CD4-positive, alpha-beta T cell (primary cell): Measurements from ENCODE around the gene NACC2. TPM values are rescaled to one million over a fixed set of nuclear protein-coding genes. Genes with fewer than 3 reads are reported as not detected.

Source experiments
- ATAC-seq: fragments of 200-7000 bp; cut with Tn5 transposase; one replicate; pipeline ENCODE4 v1.10.0; 2022; ENCODE audit warnings: mild to moderate bottlenecking; ENCODE audit not compliant: poor library complexity
- CTCF ChIA-PET: fragments of 350-600 bp; sonication (Branson Sonifier 250); formaldehyde crosslinking; loops from one replicate; lab custom pipeline; 2021; ENCODE audit warnings: antibody characterized with exemption, inconsistent platforms; lab: Charles Lee
- POLR2A ChIA-PET: fragments of 350-600 bp; sonication (Branson Sonifier 250); formaldehyde crosslinking; loops from one replicate; lab custom pipeline; 2021; ENCODE audit warnings: antibody characterized with exemption, inconsistent platforms; lab: Charles Lee
- DNase-seq, 14 experiments: peaks; one replicate each; pipeline ENCODE4 v3.0.0-alpha.2; 2013 to 2020; ENCODE audit warnings: mixed read lengths in 2 of 14
- H3K27ac ChIP-seq, 2 donors: one replicate each; pipeline versions ENCODE4 v1.5.1 to v1.7.0; 2013; ENCODE audit warnings: low read length in 2 of 2, low read depth in 1 of 2, mild to moderate bottlenecking in 1 of 2
- H3K27me3 ChIP-seq, 2 experiments: 1 replicate in 1 of 2; 2 replicates in 1 of 2; pipeline versions ENCODE4 v1.6.1 to v1.7.0; 2013; ENCODE audit warnings: low read length in 2 of 2, control low read depth in 1 of 2, mild to moderate bottlenecking in 1 of 2, moderate library complexity in 1 of 2; ENCODE audit not compliant: insufficient read depth in 2 of 2, control insufficient read depth in 1 of 2
- H3K36me3 ChIP-seq: one replicate; pipeline ENCODE4 v1.6.1; 2013; ENCODE audit warnings: low read length, control low read depth; ENCODE audit not compliant: insufficient read depth
- H3K4me1 ChIP-seq: one replicate; pipeline ENCODE4 v1.6.1; 2013; ENCODE audit warnings: low read length, control low read depth; ENCODE audit not compliant: insufficient read depth
- H3K4me3 ChIP-seq: one replicate; pipeline ENCODE4 v1.5.1; 2013; ENCODE audit warnings: mild to moderate bottlenecking, low read length, moderate library complexity
- H3K9me3 ChIP-seq, 2 experiments: 1 replicate in 1 of 2; 2 replicates in 1 of 2; pipeline versions ENCODE4 v1.6.1 to v1.7.0; 2013; ENCODE audit warnings: low read length in 2 of 2, mild to moderate bottlenecking in 2 of 2, control low read depth in 1 of 2, moderate library complexity in 1 of 2; ENCODE audit not compliant: control insufficient read depth in 1 of 2, insufficient read depth in 1 of 2
- H3K27ac Mint-ChIP-seq: one replicate; pipeline ENCODE4 v1.8.0; 2020; ENCODE audit warnings: mixed read lengths
- H3K27me3 Mint-ChIP-seq: one replicate; pipeline ENCODE4 v1.8.0; 2021; ENCODE audit warnings: mixed read lengths
- H3K36me3 Mint-ChIP-seq: one replicate; pipeline ENCODE4 v1.8.0; 2021; ENCODE audit warnings: low read depth, mixed read lengths
- H3K4me1 Mint-ChIP-seq: one replicate; pipeline ENCODE4 v1.8.0; 2021; ENCODE audit warnings: low read depth, mixed read lengths
- H3K4me3 Mint-ChIP-seq: one replicate; pipeline ENCODE4 v1.8.0; 2020; ENCODE audit warnings: mild to moderate bottlenecking, mixed read lengths
- H3K9me3 Mint-ChIP-seq: one replicate; pipeline ENCODE4 v1.8.0; 2020; ENCODE audit warnings: mixed read lengths
- intact Hi-C, 2 experiments: fragments of 100-400 bp; cut with DNase I in 1 of 2; cut with micrococcal nuclease in 1 of 2; formaldehyde crosslinking; loops; one replicate each; pipeline versions ENCODE4 v1.15.1 to v1.9.0; 2023 to 2025; cut with DNase I, micrococcal nuclease
- total RNA-seq, 174 experiments: library from RNA in 2 of 174; stranded (reverse) in 2 of 174; gene quantifications; one replicate each; pipeline ENCODE4 v1.2.3 and lab custom pipeline; 2021 to 2026
- TF ChIP-seq, protein P1 (sequence below): fragments of 200-600 bp; IDR thresholded peaks from one replicate; pipeline ENCODE4 v1.8.0; 2022; ENCODE audit warnings: antibody characterized with exemption, mild to moderate bottlenecking

NACC2 gene
- total RNA-seq, 2 experiments from 2014 or later: 2.1 to 2.7 TPM

DNA sequence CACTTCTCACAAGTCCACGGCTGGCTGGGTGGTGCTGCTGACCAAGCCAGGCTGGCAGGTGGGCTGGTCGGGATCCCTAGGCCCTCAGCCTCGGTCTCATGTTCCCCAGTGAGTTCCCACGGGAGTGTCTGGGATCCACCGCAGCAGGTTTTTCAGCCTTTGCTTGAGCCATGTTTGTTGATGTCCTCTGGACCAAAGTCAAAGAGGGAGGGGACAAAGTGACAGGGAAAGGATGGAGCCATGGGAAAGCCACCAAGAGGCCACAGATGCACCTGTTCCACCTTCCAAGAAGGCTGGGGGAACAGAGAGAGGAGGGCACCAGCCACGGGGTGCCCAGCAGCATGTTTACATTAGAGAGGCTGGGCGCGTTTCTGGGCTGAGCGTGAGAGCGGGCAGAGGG lies 131.2 kb downstream of the NACC2 start:
- no peak overlapping the region for H3K27ac Mint-ChIP-seq

DNA sequence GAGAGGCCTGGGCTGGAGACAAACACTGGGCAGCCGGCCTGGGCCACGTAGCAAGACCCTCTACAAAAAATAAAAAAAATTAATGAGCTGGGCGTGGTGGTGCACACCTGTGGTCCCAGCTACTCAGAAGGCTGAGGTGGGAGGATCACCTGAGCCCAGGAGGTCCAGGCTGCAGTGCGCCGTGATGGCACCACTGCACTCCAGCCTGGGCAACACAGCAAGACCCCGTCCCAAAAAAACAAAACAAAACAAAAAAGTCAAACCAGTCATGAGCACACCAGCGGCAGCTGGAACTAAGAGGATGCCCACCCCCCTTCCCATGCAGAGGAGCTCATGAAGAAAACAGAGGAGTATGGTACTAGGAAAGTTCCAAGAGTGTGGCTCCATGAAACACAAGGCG lies 131.8 kb downstream of the NACC2 start:
- Mint-ChIP-seq H3K4me1 (peaks cover 35% of the 10 kb centered on the region), H3K9me3 (no peaks in the 10 kb centered on the region), H3K36me3 (no peaks in the 10 kb centered on the region), H3K27me3 (peaks cover 4% of the 10 kb centered on the region), H3K27ac (no peak overlapping the region), H3K4me3 (no peak overlapping the region)
- H3K27ac ChIP-seq: no peak overlapping the region
- H3K27me3 ChIP-seq: peaks cover 0 to 2% of the 10 kb centered on the region in 2 experiments
- DNase-seq: no peak
- TF ChIP-seq, protein P1, sequence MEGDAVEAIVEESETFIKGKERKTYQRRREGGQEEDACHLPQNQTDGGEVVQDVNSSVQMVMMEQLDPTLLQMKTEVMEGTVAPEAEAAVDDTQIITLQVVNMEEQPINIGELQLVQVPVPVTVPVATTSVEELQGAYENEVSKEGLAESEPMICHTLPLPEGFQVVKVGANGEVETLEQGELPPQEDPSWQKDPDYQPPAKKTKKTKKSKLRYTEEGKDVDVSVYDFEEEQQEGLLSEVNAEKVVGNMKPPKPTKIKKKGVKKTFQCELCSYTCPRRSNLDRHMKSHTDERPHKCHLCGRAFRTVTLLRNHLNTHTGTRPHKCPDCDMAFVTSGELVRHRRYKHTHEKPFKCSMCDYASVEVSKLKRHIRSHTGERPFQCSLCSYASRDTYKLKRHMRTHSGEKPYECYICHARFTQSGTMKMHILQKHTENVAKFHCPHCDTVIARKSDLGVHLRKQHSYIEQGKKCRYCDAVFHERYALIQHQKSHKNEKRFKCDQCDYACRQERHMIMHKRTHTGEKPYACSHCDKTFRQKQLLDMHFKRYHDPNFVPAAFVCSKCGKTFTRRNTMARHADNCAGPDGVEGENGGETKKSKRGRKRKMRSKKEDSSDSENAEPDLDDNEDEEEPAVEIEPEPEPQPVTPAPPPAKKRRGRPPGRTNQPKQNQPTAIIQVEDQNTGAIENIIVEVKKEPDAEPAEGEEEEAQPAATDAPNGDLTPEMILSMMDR: no peak
- no peak for ATAC-seq
- ChIA-PET POLR2A (no interaction called here), CTCF (no interaction called here)
- H3K36me3 ChIP-seq: no peaks in the 10 kb centered on the region
- H3K4me1 ChIP-seq: peaks cover 46% of the 10 kb centered on the region
- no peaks in the 10 kb centered on the region for H3K9me3 ChIP-seq
- H3K4me3 ChIP-seq: no peak overlapping the region
- intact Hi-C loops: loop anchor here (5.0 to 10.0 kb wide), 6 partner anchors 56 to 1651 kb away; partner anchors contain the start of genes QSOX2 (in 2 of the 2), CAMSAP1 (in 1 of the 2), EHMT1 (in 1 of the 2) and MRPS2 (in 1 of the 2)

More for the DNA sequence above, 131.2 kb downstream of the NACC2 start:
- intact Hi-C loops: loop anchor here (5.0 to 10.0 kb wide), 6 partner anchors 57 to 1651 kb away; partner anchors contain the start of genes QSOX2 (in 2 of the 2), CAMSAP1 (in 1 of the 2), EHMT1 (in 1 of the 2) and MRPS2 (in 1 of the 2)
- Mint-ChIP-seq H3K36me3 (no peaks in the 10 kb centered on the region), H3K27me3 (peaks cover 4% of the 10 kb centered on the region), H3K4me3 (peak overlapping the region; percentile 54), H3K9me3 (no peaks in the 10 kb centered on the region), H3K4me1 (peaks cover 35% of the 10 kb centered on the region)
- DNase-seq (no peak), ATAC-seq (no peak)
- TF ChIP-seq, protein P1: no peak
- H3K36me3 ChIP-seq: no peaks in the 10 kb centered on the region
- H3K27me3 ChIP-seq: peaks cover 0 to 2% of the 10 kb centered on the region in 2 experiments
- ChIA-PET CTCF (no interaction called here), POLR2A (no interaction called here)
- H3K4me3 ChIP-seq: no peak overlapping the region
- H3K27ac ChIP-seq: no peak overlapping the region
- H3K9me3 ChIP-seq: no peaks in the 10 kb centered on the region
- H3K4me1 ChIP-seq: peaks cover 43% of the 10 kb centered on the region

DNA sequence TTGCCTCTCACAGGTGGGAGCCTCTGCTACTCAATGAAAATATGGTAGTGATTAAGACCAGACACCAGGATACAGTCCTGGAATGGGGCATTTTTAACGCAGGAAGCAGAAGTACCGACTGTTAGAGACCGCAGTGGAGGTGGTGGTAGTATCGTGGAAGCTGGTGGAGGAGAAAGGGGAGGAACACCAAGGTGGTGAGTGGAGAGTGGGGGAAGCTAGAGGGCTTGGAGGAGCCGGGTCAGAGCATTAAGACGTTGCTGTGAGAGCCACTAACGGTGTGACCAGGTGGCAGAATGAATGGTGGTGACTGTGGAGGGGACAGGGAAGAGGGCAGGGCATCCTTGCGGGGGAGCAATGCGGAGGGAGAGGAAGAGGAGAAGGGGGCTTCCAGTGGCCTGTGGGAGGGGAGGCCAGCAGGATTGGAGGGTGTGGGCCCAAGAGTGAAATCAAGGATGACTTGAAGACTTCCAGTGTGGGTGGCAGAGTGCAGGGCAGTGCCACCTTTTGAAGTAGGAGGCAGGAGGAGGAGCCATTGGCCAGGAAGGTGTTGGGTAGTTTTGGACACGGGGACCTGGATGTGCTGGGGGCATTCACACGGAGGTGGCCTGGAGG lies 132.3 kb downstream of the NACC2 start:
- intact Hi-C loops: loop anchor here (5.0 to 10.0 kb wide), 6 partner anchors 56 to 1652 kb away; partner anchors contain the start of genes QSOX2 (in 2 of the 2), CAMSAP1 (in 1 of the 2), EHMT1 (in 1 of the 2) and MRPS2 (in 1 of the 2)
- no peak overlapping the region for H3K4me3 ChIP-seq
- H3K36me3 ChIP-seq: no peaks in the 10 kb centered on the region
- H3K4me1 ChIP-seq: peaks cover 45% of the 10 kb centered on the region
- H3K27ac Mint-ChIP-seq: peak overlapping the region; percentile 72
- TF ChIP-seq, protein P1: no peak
- DNase-seq: peak in 1 of 14 experiments; percentile 24
- no peak overlapping the region for H3K27ac ChIP-seq
- ChIA-PET POLR2A (no interaction called here), CTCF (no interaction called here)
- no peaks in the 10 kb centered on the region for H3K9me3 ChIP-seq
- H3K27me3 ChIP-seq: peaks cover 0 to 2% of the 10 kb centered on the region in 2 experiments
- no peak for ATAC-seq
- peaks cover 33% of the 10 kb centered on the region for H3K4me1 Mint-ChIP-seq
- H3K9me3 Mint-ChIP-seq: no peaks in the 10 kb centered on the region
- peaks cover 4% of the 10 kb centered on the region for H3K27me3 Mint-ChIP-seq
- H3K36me3 Mint-ChIP-seq: no peaks in the 10 kb centered on the region
- peak overlapping the region; percentile 79 for H3K4me3 Mint-ChIP-seq
